ENCODE measurements around the gene KCNMA1.

DNA sequence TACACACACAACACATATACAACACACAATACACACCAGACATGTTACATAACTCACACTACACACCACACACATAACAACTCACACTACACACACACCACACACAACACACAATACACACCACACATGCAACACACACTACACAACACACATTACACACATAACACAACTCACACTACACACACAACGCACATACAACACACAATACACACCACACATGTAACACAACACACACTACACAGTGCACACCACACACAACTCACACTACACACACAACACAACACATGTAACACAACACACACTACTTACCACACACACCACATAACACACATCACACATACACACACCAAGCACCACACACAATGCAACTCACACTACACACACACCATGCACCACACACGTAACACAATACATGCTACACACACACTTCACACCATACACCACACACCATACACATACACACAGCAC is 166.5 kb downstream of the KCNMA1 start:
- TF ChIP-seq MYC (IDR thresholded peaks at IDR 0.05; ENCODE audit: low read depth, low read length) (no peak), POLR2A (IDR thresholded peaks at IDR 0.05; ENCODE audit: extremely low read depth, insufficient read length) (no peak)
- TF ChIP-seq, protein P1, sequence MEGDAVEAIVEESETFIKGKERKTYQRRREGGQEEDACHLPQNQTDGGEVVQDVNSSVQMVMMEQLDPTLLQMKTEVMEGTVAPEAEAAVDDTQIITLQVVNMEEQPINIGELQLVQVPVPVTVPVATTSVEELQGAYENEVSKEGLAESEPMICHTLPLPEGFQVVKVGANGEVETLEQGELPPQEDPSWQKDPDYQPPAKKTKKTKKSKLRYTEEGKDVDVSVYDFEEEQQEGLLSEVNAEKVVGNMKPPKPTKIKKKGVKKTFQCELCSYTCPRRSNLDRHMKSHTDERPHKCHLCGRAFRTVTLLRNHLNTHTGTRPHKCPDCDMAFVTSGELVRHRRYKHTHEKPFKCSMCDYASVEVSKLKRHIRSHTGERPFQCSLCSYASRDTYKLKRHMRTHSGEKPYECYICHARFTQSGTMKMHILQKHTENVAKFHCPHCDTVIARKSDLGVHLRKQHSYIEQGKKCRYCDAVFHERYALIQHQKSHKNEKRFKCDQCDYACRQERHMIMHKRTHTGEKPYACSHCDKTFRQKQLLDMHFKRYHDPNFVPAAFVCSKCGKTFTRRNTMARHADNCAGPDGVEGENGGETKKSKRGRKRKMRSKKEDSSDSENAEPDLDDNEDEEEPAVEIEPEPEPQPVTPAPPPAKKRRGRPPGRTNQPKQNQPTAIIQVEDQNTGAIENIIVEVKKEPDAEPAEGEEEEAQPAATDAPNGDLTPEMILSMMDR (IDR thresholded peaks at IDR 0.05; ENCODE audit: low read depth, low read length), result no peak
- TF ChIP-seq, protein P2, sequence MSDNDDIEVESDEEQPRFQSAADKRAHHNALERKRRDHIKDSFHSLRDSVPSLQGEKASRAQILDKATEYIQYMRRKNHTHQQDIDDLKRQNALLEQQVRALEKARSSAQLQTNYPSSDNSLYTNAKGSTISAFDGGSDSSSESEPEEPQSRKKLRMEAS (IDR thresholded peaks at IDR 0.05; ENCODE audit: low read depth, low read length), result no peak

Data from NB4 (cell line).